ENCODE data around the gene SLC51B. TPM values are rescaled to one million over a fixed set of nuclear protein-coding genes. Genes with fewer than 3 reads are reported as not detected.
"Not testable (repeated sequence)": the region's sequence is repeated elsewhere in the genome, so short reads cannot be mapped to it uniquely, and the experiment has no call there.

Gene SLC51B
- total and polyA plus RNA-seq, 4 donors = 31.4 TPM; not detected in 3

GRCh38 chr15:65072027-65072426, 26.8 kb downstream of the SLC51B start:
- peak in 1 of 2 donors; percentile 30 for DNase-seq
- no peaks in the 10 kb centered on the region for H3K9me3 ChIP-seq (ENCODE audit: control insufficient read depth, low read length)
- whole genome bisulfite sequencing, 2 donors = 5 to 6% methylated on average over 1 of the region's 1 CpG
- H3K27me3 ChIP-seq (ENCODE audit: control insufficient read depth in 1 of 2, insufficient read depth in 2 of 2, low read length in 1 of 2) = no peaks in the 10 kb centered on the region
- no peaks in the 10 kb centered on the region for H3K36me3 ChIP-seq (ENCODE audit: control insufficient read depth in 1 of 2, insufficient read depth in 2 of 2, low read length in 1 of 2)
- peak overlapping the region; percentile 63 to 100 for H3K27ac ChIP-seq (ENCODE audit: low read depth in 1 of 2, low read length in 2 of 2)
- intact Hi-C loops (cut with DNase I) = no loop called here
- H3K4me1 ChIP-seq (ENCODE audit: control insufficient read depth in 1 of 2, insufficient read depth in 2 of 2, low read length in 2 of 2) = no peaks in the 10 kb centered on the region
- H3K4me3 ChIP-seq (ENCODE audit: low read length in 2 of 2) = no peak overlapping the region
- ATAC-seq (ENCODE audit: low FRiP score) = no peak

GRCh38 chr15:65072617-65073016, 27.4 kb downstream of the SLC51B start:
- Histone ChIP-seq H3K4me3 (ENCODE audit: low read length in 2 of 2) (no peak overlapping the region), H3K9me3 (ENCODE audit: control insufficient read depth, low read length) (no peaks in the 10 kb centered on the region), H3K27me3 (ENCODE audit: control insufficient read depth in 1 of 2, insufficient read depth in 2 of 2, low read length in 1 of 2) (no peaks in the 10 kb centered on the region), H3K4me1 (ENCODE audit: control insufficient read depth in 1 of 2, insufficient read depth in 2 of 2, low read length in 2 of 2) (no peaks in the 10 kb centered on the region), H3K27ac (ENCODE audit: low read depth in 1 of 2, low read length in 2 of 2) (peak overlapping the region in 1 of 2 donors; percentile 100), H3K36me3 (ENCODE audit: control insufficient read depth in 1 of 2, insufficient read depth in 2 of 2, low read length in 1 of 2) (no peaks in the 10 kb centered on the region)
- intact Hi-C loops (cut with DNase I) = no loop called here
- ATAC-seq (ENCODE audit: low FRiP score) (no peak), DNase-seq (peak in 1 of 2 donors; percentile 9)
- 90 to 94% methylated on average over 3 of the region's 3 CpGs for WGBS, 2 donors

GRCh38 chr15:65074946-65075345, 29.8 kb downstream of the SLC51B start:
- H3K4me1 ChIP-seq (ENCODE audit: control insufficient read depth in 1 of 2, insufficient read depth in 2 of 2, low read length in 2 of 2); H3K27ac ChIP-seq (ENCODE audit: low read depth in 1 of 2, low read length in 2 of 2); intact Hi-C loops (cut with DNase I); H3K36me3 ChIP-seq (ENCODE audit: control insufficient read depth in 1 of 2, insufficient read depth in 2 of 2, low read length in 1 of 2); H3K9me3 ChIP-seq (ENCODE audit: control insufficient read depth, low read length); DNase-seq; H3K4me3 ChIP-seq (ENCODE audit: low read length in 2 of 2); ATAC-seq (ENCODE audit: low FRiP score); H3K27me3 ChIP-seq (ENCODE audit: control insufficient read depth in 1 of 2, insufficient read depth in 2 of 2, low read length in 1 of 2): not testable (repeated sequence)
- WGBS, 2 donors = 95 to 96% methylated on average over 10 to 20 of the region's 22 CpGs

GRCh38 chr15:65075607-65076395, 30.6 kb downstream of the SLC51B start:
- DNase-seq; H3K9me3 ChIP-seq (ENCODE audit: control insufficient read depth, low read length); H3K4me1 ChIP-seq (ENCODE audit: control insufficient read depth in 1 of 2, insufficient read depth in 2 of 2, low read length in 2 of 2); intact Hi-C loops (cut with DNase I); H3K36me3 ChIP-seq (ENCODE audit: control insufficient read depth in 1 of 2, insufficient read depth in 2 of 2, low read length in 1 of 2); H3K27me3 ChIP-seq (ENCODE audit: control insufficient read depth in 1 of 2, insufficient read depth in 2 of 2, low read length in 1 of 2); ATAC-seq (ENCODE audit: low FRiP score); H3K4me3 ChIP-seq (ENCODE audit: low read length in 2 of 2): not testable (repeated sequence)
- WGBS, 2 donors = 26 to 32% methylated on average over 12 of the region's 12 CpGs
- peak overlapping the region in 1 of 2 donors; percentile 46 for H3K27ac ChIP-seq (ENCODE audit: low read depth in 1 of 2, low read length in 2 of 2)

GRCh38 chr15:65076486-65077290, 31.5 kb downstream of the SLC51B start, which contains the start of gene KBTBD13:
KBTBD13 (plus strand) TSS chr15:65076746; CDS start chr15:65076816, 70 bp downstream.
- peak within 1 kb of the TSS in 1 of 2 donors; percentile 46 for H3K27ac ChIP-seq (ENCODE audit: low read depth in 1 of 2, low read length in 2 of 2)
- no peaks in the 10 kb centered on the region for H3K9me3 ChIP-seq (ENCODE audit: control insufficient read depth, low read length)
- H3K4me1 ChIP-seq (ENCODE audit: control insufficient read depth in 1 of 2, insufficient read depth in 2 of 2, low read length in 2 of 2) = no peaks in the 10 kb centered on the region
- intact Hi-C loops (cut with DNase I) = no loop called here
- ATAC-seq (ENCODE audit: low FRiP score) = peak; percentile 59
- WGBS, 2 donors = 63 to 68% methylated on average over 72 to 73 of the region's 73 CpGs
- H3K36me3 ChIP-seq (ENCODE audit: control insufficient read depth in 1 of 2, insufficient read depth in 2 of 2, low read length in 1 of 2) = no peaks in the 10 kb centered on the region
- H3K27me3 ChIP-seq (ENCODE audit: control insufficient read depth in 1 of 2, insufficient read depth in 2 of 2, low read length in 1 of 2) = no peaks in the 10 kb centered on the region
- no peak within 1 kb of the TSS for H3K4me3 ChIP-seq (ENCODE audit: low read length in 2 of 2)
- no peak for DNase-seq

- WGBS, 2 donors = 56 to 63% methylated on average over 85 of the region's 85 CpGs
- no peaks in the 10 kb centered on the region for H3K36me3 ChIP-seq (ENCODE audit: control insufficient read depth in 1 of 2, insufficient read depth in 2 of 2, low read length in 1 of 2)
- intact Hi-C loops (cut with DNase I) = no loop called here
- no peak overlapping the region for H3K27ac ChIP-seq (ENCODE audit: low read depth in 1 of 2, low read length in 2 of 2)
- H3K27me3 ChIP-seq (ENCODE audit: control insufficient read depth in 1 of 2, insufficient read depth in 2 of 2, low read length in 1 of 2) = no peaks in the 10 kb centered on the region
- H3K4me3 ChIP-seq (ENCODE audit: low read length in 2 of 2) = no peak overlapping the region
- H3K9me3 ChIP-seq (ENCODE audit: control insufficient read depth, low read length) = no peaks in the 10 kb centered on the region
- peak; percentile 33 for ATAC-seq (ENCODE audit: low FRiP score)
- H3K4me1 ChIP-seq (ENCODE audit: control insufficient read depth in 1 of 2, insufficient read depth in 2 of 2, low read length in 2 of 2) = no peaks in the 10 kb centered on the region
- DNase-seq = no peak
Observed at GRCh38 chr15:65077291-65077980, 32.2 kb downstream of the SLC51B start.

GRCh38 chr15:65077981-65078352, 32.8 kb downstream of the SLC51B start:
- Histone ChIP-seq H3K4me1 (ENCODE audit: control insufficient read depth in 1 of 2, insufficient read depth in 2 of 2, low read length in 2 of 2) (no peaks in the 10 kb centered on the region), H3K27me3 (ENCODE audit: control insufficient read depth in 1 of 2, insufficient read depth in 2 of 2, low read length in 1 of 2) (no peaks in the 10 kb centered on the region), H3K9me3 (ENCODE audit: control insufficient read depth, low read length) (no peaks in the 10 kb centered on the region), H3K27ac (ENCODE audit: low read depth in 1 of 2, low read length in 2 of 2) (no peak overlapping the region), H3K4me3 (ENCODE audit: low read length in 2 of 2) (no peak overlapping the region), H3K36me3 (ENCODE audit: control insufficient read depth in 1 of 2, insufficient read depth in 2 of 2, low read length in 1 of 2) (no peaks in the 10 kb centered on the region)
- DNase-seq = peak; percentile 80 to 90
- WGBS, 2 donors = 31 to 33% methylated on average over 24 of the region's 24 CpGs
- intact Hi-C loops (cut with DNase I) = no loop called here
- ATAC-seq (ENCODE audit: low FRiP score) = peak; percentile 75

- ATAC-seq (ENCODE audit: low FRiP score) = no peak
- Histone ChIP-seq H3K4me3 (ENCODE audit: low read length in 2 of 2) (no peak overlapping the region), H3K36me3 (ENCODE audit: control insufficient read depth in 1 of 2, insufficient read depth in 2 of 2, low read length in 1 of 2) (no peaks in the 10 kb centered on the region), H3K27ac (ENCODE audit: low read depth in 1 of 2, low read length in 2 of 2) (no peak overlapping the region), H3K9me3 (ENCODE audit: control insufficient read depth, low read length) (no peaks in the 10 kb centered on the region), H3K4me1 (ENCODE audit: control insufficient read depth in 1 of 2, insufficient read depth in 2 of 2, low read length in 2 of 2) (no peaks in the 10 kb centered on the region), H3K27me3 (ENCODE audit: control insufficient read depth in 1 of 2, insufficient read depth in 2 of 2, low read length in 1 of 2) (no peaks in the 10 kb centered on the region)
- no peak for DNase-seq
- 86 to 89% methylated on average over 5 of the region's 5 CpGs for WGBS, 2 donors
- intact Hi-C loops (cut with DNase I) = no loop called here
Observed at GRCh38 chr15:65079580-65079979, 34.4 kb downstream of the SLC51B start.
